SK-N-SH (cell line): ENCODE data around the gene RNF214. TPM values are rescaled to one million over a fixed set of nuclear protein-coding genes. Genes with fewer than 3 reads are reported as not detected.
A peak's percentile ranks its signal among the peaks of the same experiment; 100 is the strongest.

Experiments used
- CTCF ChIA-PET: fragments of 300-600, 350-600 bp; formaldehyde crosslinking; extraction: SDS; loops from one replicate; lab custom pipeline; 2021; lab: Yijun Ruan, JAX
- POLR2A ChIA-PET: fragments of 350-600 bp; sonication (Branson Sonifier 250); formaldehyde crosslinking; extraction: SDS; loops from one replicate; lab custom pipeline; 2020; ENCODE audit warnings: antibody characterized with exemption, inconsistent platforms; lab: Yijun Ruan, JAX
- DNase-seq: peaks from one replicate; pipeline ENCODE4 v3.0.0; 2012
- H2AFZ ChIP-seq: fragments of 200-600 bp; sonication (generic); 2 replicates; pipeline ENCODE4 v1.8.1; 2016; ENCODE audit warnings: antibody characterized with exemption, mild to moderate bottlenecking, low read depth
- H3F3A ChIP-seq: fragments of 200-600 bp; sonication (generic); replicated peaks from 2 replicates; pipeline ENCODE3; 2016; ENCODE audit warnings: antibody characterized with exemption, mild to moderate bottlenecking; ENCODE audit not compliant: insufficient read depth
- H3K27ac ChIP-seq, 2 experiments: fragments of 200-500 bp in 1 of 2; fragments of 200-600 bp in 1 of 2; sonication (Bioruptor generic) in 1 of 2; sonication (generic), shearing (Covaris generic) in 1 of 2; 2 replicates each; pipeline versions ENCODE4 v1.5.1 to v1.6.1; 2014 to 2016; ENCODE audit warnings: low read depth in 2 of 2, inconsistent platforms in 1 of 2, low read length in 1 of 2, mild to moderate bottlenecking in 1 of 2, mixed read lengths in 1 of 2
- H3K27me3 ChIP-seq: fragments of 200-600 bp; sonication (generic), shearing (Covaris generic); 2 replicates; pipeline ENCODE4 v1.6.1; 2016; ENCODE audit warnings: mixed run types; ENCODE audit not compliant: insufficient read depth
- H3K36me3 ChIP-seq, 2 experiments: fragments of 200-500 bp in 1 of 2; fragments of 200-600 bp in 1 of 2; sonication (Bioruptor generic) in 1 of 2; sonication (generic) in 1 of 2; replicated peaks in 1 of 2; 2 replicates each; pipeline versions ENCODE3 to v1.5.1; 2014 to 2016; ENCODE audit warnings: low read length in 1 of 2, mild to moderate bottlenecking in 1 of 2; ENCODE audit not compliant: insufficient read depth in 2 of 2, control insufficient read depth in 1 of 2
- H3K4me1 ChIP-seq, 2 experiments: fragments of 200-500 bp in 1 of 2; fragments of 200-600 bp in 1 of 2; sonication (Bioruptor generic) in 1 of 2; sonication (generic), shearing (Covaris generic) in 1 of 2; 2 replicates each; pipeline versions ENCODE4 v1.5.1 to v1.6.1; 2014 to 2016; ENCODE audit warnings: low read depth in 1 of 2, low read length in 1 of 2, mixed run types in 1 of 2; ENCODE audit not compliant: insufficient read depth in 2 of 2, control insufficient read depth in 1 of 2
- H3K4me2 ChIP-seq: fragments of 200-600 bp; sonication (generic), shearing (Covaris generic); 2 replicates; pipeline ENCODE4 v1.6.1; 2017; ENCODE audit warnings: mixed run types
- H3K4me3 ChIP-seq, 2 experiments: fragments of 200-500 bp in 1 of 2; fragments of 200-600 bp in 1 of 2; sonication (Bioruptor generic) in 1 of 2; sonication (generic), shearing (Covaris generic) in 1 of 2; 2 replicates each; pipeline versions ENCODE4 v1.5.1 to v1.8.1; 2014 to 2016; ENCODE audit warnings: low read depth in 2 of 2, inconsistent platforms in 1 of 2, low read length in 1 of 2, mild to moderate bottlenecking in 1 of 2, mixed read lengths in 1 of 2, moderate library complexity in 1 of 2
- H3K79me2 ChIP-seq: fragments of 200-600 bp; sonication (generic); 2 replicates; pipeline ENCODE4 v1.8.1; 2017; ENCODE audit warnings: mild to moderate bottlenecking; ENCODE audit not compliant: insufficient read depth
- H3K9ac ChIP-seq: fragments of 200-600 bp; sonication (generic); 2 replicates; pipeline ENCODE4 v1.6.1; 2017; ENCODE audit warnings: mixed run types
- H3K9me2 ChIP-seq: fragments of 200-600 bp; sonication (generic); 2 replicates; pipeline ENCODE4 v1.6.1; 2017; ENCODE audit warnings: mixed run types
- H3K9me3 ChIP-seq: fragments of 200-600 bp; sonication (generic); 2 replicates; pipeline ENCODE4 v1.6.1; 2017; ENCODE audit warnings: mixed run types, mild to moderate bottlenecking, moderate library complexity
- H4K20me1 ChIP-seq: fragments of 200-600 bp; sonication (generic); 2 replicates; pipeline ENCODE4 v1.6.1; 2017; ENCODE audit warnings: mild to moderate bottlenecking, mixed run types; ENCODE audit not compliant: insufficient read depth
- CHD2 ChIP-seq: fragments of 150-350 bp; IDR thresholded peaks from 2 replicates; pipeline ENCODE4 v1.6.1; 2018; ENCODE audit warnings: low read length; ENCODE audit not compliant: partially characterized antibody
- CTCF ChIP-seq: fragments of 200-600 bp; sonication (generic); IDR thresholded peaks from 2 replicates; pipeline ENCODE4 v1.6.1; 2017; ENCODE audit warnings: antibody characterized with exemption, mild to moderate bottlenecking, moderate library complexity
- EZH2phosphoT487 ChIP-seq: fragments of 200-600 bp; sonication (generic); IDR thresholded peaks from 2 replicates; pipeline ENCODE4 v1.6.1; 2017; ENCODE audit warnings: low read depth, mixed run types, mild to moderate bottlenecking, antibody characterized with exemption, moderate library complexity, borderline replicate concordance
- FOXM1 ChIP-seq: IDR thresholded peaks from 2 replicates; pipeline ENCODE4 v1.4.0; 2012; ENCODE audit warnings: low read depth, mild to moderate bottlenecking
- JUND ChIP-seq: IDR thresholded peaks from 2 replicates; pipeline ENCODE4 v1.4.0; 2012
- NFIC ChIP-seq: IDR thresholded peaks from 2 replicates; pipeline ENCODE4 v1.4.0; 2012; ENCODE audit warnings: borderline replicate concordance
- PBX3 ChIP-seq: IDR thresholded peaks from 2 replicates; pipeline ENCODE4; 2012
- POLR2AphosphoS5 ChIP-seq: IDR thresholded peaks from 2 replicates; pipeline ENCODE4 v1.6.1; 2012; ENCODE audit warnings: low read depth, low read length
- RAD21 ChIP-seq: IDR thresholded peaks from 2 replicates; pipeline ENCODE4 v1.6.1; 2012; ENCODE audit warnings: mild to moderate bottlenecking, low read length
- RCOR1 ChIP-seq: fragments of 150-350 bp; IDR thresholded peaks from 2 replicates; pipeline ENCODE4 v1.6.1; 2017; ENCODE audit warnings: antibody characterized with exemption, low read length
- SIN3A ChIP-seq: IDR thresholded peaks from 2 replicates; pipeline ENCODE4 v1.6.1; 2012; ENCODE audit warnings: low read depth, mild to moderate bottlenecking, low read length, moderate library complexity, borderline replicate concordance
- TEAD4 ChIP-seq: IDR thresholded peaks from 2 replicates; pipeline ENCODE4 v1.4.0; 2012; ENCODE audit warnings: mild to moderate bottlenecking, borderline replicate concordance; ENCODE audit not compliant: insufficient read depth
- ZBTB33 ChIP-seq: IDR thresholded peaks from 2 replicates; pipeline ENCODE4 v1.4.0; 2012; ENCODE audit warnings: low read depth, borderline replicate concordance
- WGBS: methylation state at CpG from one replicate; pipeline ENCODE4 v1.1.6; 2017; ENCODE audit warnings: low lambda C conversion rate; 5-methylcytosine and 5-hydroxymethylcytosine counted together
- polyA plus RNA-seq, 3 experiments: library from polyadenylated mRNA; depleted of rRNA; stranded (reverse); fragments of >200 nt; gene quantifications; 2 replicates each; pipeline ENCODE4 v1.2.3, GENCODE V29; 2012
- TF ChIP-seq, protein P1 (sequence below): IDR thresholded peaks from 2 replicates; pipeline ENCODE4 v1.6.1; 2012; ENCODE audit warnings: mild to moderate bottlenecking, low read depth, low read length, moderate library complexity
- TF ChIP-seq, protein P2 (sequence below): fragments of 150-350 bp; IDR thresholded peaks from 2 replicates; pipeline ENCODE4 v1.6.1; 2016; ENCODE audit warnings: mild to moderate bottlenecking, low read depth, low read length
- TF ChIP-seq, protein P3 (sequence below): IDR thresholded peaks from 2 replicates; pipeline ENCODE4 v1.4.0; 2012; ENCODE audit warnings: low read depth

RNF214 gene
- polyA plus RNA-seq, 1 of the 3 experiments (the other 2 are of a cell fraction): 15.4 TPM

DNA sequence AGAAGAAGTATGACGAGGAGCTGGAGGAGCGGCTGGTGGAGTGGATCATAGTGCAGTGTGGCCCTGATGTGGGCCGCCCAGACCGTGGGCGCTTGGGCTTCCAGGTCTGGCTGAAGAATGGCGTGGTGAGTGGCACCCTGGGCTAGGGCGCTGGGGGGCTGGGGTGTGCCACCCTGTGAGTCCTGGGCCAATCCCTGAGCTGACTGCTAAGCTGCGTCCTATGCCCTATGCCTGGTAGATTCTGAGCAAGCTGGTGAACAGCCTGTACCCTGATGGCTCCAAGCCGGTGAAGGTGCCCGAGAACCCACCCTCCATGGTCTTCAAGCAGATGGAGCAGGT is 29.4 kb upstream of the RNF214 start:
- peaks cover 59% of the 10 kb centered on the region for H3K79me2 ChIP-seq
- H3K9me3 ChIP-seq: no peaks in the 10 kb centered on the region
- H3K4me1 ChIP-seq: peaks cover 8 to 13% of the 10 kb centered on the region in 2 experiments; a peak in 3 of 4 replicates
- H3K9me2 ChIP-seq: no peaks in the 10 kb centered on the region
- H3K36me3 ChIP-seq: peaks cover 0 to 23% of the 10 kb centered on the region in 2 experiments
- no peak overlapping the region for H3K27ac ChIP-seq
- peaks cover 26% of the 10 kb centered on the region; the same call in 1 of the 2 replicates for H4K20me1 ChIP-seq
- H3F3A ChIP-seq: peaks cover 23% of the 10 kb centered on the region
- no peak overlapping the region for H3K9ac ChIP-seq
- H3K4me3 ChIP-seq: no peak overlapping the region
- H2AFZ ChIP-seq: no peak overlapping the region
- no peak for TF ChIP-seq FOXM1
- no peak for TF ChIP-seq RCOR1
- TF ChIP-seq CTCF: no peak
- no peak for TF ChIP-seq ZBTB33
- no peak for TF ChIP-seq NFIC
- no peak for TF ChIP-seq RAD21
- no peak for TF ChIP-seq POLR2AphosphoS5
- TF ChIP-seq EZH2phosphoT487: no peak
- no peak for TF ChIP-seq PBX3
- TF ChIP-seq, protein P1, sequence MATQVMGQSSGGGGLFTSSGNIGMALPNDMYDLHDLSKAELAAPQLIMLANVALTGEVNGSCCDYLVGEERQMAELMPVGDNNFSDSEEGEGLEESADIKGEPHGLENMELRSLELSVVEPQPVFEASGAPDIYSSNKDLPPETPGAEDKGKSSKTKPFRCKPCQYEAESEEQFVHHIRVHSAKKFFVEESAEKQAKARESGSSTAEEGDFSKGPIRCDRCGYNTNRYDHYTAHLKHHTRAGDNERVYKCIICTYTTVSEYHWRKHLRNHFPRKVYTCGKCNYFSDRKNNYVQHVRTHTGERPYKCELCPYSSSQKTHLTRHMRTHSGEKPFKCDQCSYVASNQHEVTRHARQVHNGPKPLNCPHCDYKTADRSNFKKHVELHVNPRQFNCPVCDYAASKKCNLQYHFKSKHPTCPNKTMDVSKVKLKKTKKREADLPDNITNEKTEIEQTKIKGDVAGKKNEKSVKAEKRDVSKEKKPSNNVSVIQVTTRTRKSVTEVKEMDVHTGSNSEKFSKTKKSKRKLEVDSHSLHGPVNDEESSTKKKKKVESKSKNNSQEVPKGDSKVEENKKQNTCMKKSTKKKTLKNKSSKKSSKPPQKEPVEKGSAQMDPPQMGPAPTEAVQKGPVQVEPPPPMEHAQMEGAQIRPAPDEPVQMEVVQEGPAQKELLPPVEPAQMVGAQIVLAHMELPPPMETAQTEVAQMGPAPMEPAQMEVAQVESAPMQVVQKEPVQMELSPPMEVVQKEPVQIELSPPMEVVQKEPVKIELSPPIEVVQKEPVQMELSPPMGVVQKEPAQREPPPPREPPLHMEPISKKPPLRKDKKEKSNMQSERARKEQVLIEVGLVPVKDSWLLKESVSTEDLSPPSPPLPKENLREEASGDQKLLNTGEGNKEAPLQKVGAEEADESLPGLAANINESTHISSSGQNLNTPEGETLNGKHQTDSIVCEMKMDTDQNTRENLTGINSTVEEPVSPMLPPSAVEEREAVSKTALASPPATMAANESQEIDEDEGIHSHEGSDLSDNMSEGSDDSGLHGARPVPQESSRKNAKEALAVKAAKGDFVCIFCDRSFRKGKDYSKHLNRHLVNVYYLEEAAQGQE: no peak
- TF ChIP-seq, protein P2, sequence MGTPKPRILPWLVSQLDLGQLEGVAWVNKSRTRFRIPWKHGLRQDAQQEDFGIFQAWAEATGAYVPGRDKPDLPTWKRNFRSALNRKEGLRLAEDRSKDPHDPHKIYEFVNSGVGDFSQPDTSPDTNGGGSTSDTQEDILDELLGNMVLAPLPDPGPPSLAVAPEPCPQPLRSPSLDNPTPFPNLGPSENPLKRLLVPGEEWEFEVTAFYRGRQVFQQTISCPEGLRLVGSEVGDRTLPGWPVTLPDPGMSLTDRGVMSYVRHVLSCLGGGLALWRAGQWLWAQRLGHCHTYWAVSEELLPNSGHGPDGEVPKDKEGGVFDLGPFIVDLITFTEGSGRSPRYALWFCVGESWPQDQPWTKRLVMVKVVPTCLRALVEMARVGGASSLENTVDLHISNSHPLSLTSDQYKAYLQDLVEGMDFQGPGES: no peak
- no peak for TF ChIP-seq SIN3A
- TF ChIP-seq, protein P3, sequence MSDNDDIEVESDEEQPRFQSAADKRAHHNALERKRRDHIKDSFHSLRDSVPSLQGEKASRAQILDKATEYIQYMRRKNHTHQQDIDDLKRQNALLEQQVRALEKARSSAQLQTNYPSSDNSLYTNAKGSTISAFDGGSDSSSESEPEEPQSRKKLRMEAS: no peak
- TF ChIP-seq TEAD4: no peak
- no peak for TF ChIP-seq JUND
- TF ChIP-seq CHD2: no peak
- 92% methylated on average over 2 of the region's 10 CpGs for WGBS
- no peaks in the 10 kb centered on the region for H3K27me3 ChIP-seq
- peak overlapping the region; percentile 77; the same call in 1 of the 2 replicates for H3K4me2 ChIP-seq
- POLR2A ChIA-PET: interaction anchor here (1.0 kb wide), 2 partner anchors 12 to 28 kb away, joined by 3 read pairs; partner anchors contain the start of gene PCSK7
- CTCF ChIA-PET: interaction anchor here (0.8 kb wide), 1 partner anchor 13 kb away, joined by 3 read pairs; no protein-coding TSS in a partner anchor
- no peak for DNase-seq
